Measurements from ENCODE around the gene GPC1.

The GPC1 gene

GRCh38 chr2:240420206-240421104 is 15.0 kb upstream of the GPC1 start (continued):
- TF ChIP-seq BCL6B (tag by site-specific recombination; IDR thresholded peaks at IDR 0.05) = no peak
- TF ChIP-seq ZNF548 (tag by site-specific recombination; IDR thresholded peaks at IDR 0.05) = no peak
- TF ChIP-seq ZNF654 (tag by site-specific recombination; IDR thresholded peaks at IDR 0.05; ENCODE audit: low read depth) = no peak

- no peak for TF ChIP-seq ZNF174 (tag by site-specific recombination; IDR thresholded peaks at IDR 0.05)
- no peak for TF ChIP-seq ZNF23 (tag by site-specific recombination; IDR thresholded peaks at IDR 0.05; ENCODE audit: borderline replicate concordance)
- TF ChIP-seq ZNF10 (tag by site-specific recombination; IDR thresholded peaks at IDR 0.05) = no peak
- no peak for TF ChIP-seq ZNF561 (tag by site-specific recombination; IDR thresholded peaks at IDR 0.05; ENCODE audit: borderline replicate concordance)
- TF ChIP-seq PRDM2 (tag by site-specific recombination; IDR thresholded peaks at IDR 0.05; ENCODE audit: borderline replicate concordance) = no peak
- no peak for TF ChIP-seq BCL6B (tag by site-specific recombination; IDR thresholded peaks at IDR 0.05)
- TF ChIP-seq ZNF549 (tag by site-specific recombination; IDR thresholded peaks at IDR 0.05) = no peak
- Histone ChIP-seq H3K36me3 (ENCODE audit: control insufficient read depth in 2 of 2, insufficient read depth in 1 of 2, low read length in 2 of 2) (no peaks in the 10 kb centered on the region), H3K27ac (ENCODE audit: extremely low read depth, low read depth, low read length) (no peak overlapping the region), H3K4me1 (ENCODE audit: control insufficient read depth, insufficient read depth, low read length) (no peaks in the 10 kb centered on the region), H3K9me3 (ENCODE audit: control insufficient read depth, insufficient read depth, low read depth, low read length) (no peaks in the 10 kb centered on the region), H3K4me3 (ENCODE audit: low read depth, low read length) (no peak overlapping the region)
- CTCF ChIA-PET = interaction anchor here (0.6 kb wide), 1 partner anchor 135 kb away, joined by 4 read pairs; no protein-coding TSS in a partner anchor
- POLR2A ChIA-PET = no interaction called here
Measured at GRCh38 chr2:240421381-240421780, 14.1 kb upstream of the GPC1 start.

- no peaks in the 10 kb centered on the region for H3K9me3 ChIP-seq (ENCODE audit: control insufficient read depth, insufficient read depth, low read depth, low read length)
- no peaks in the 10 kb centered on the region for H3K36me3 ChIP-seq (ENCODE audit: control insufficient read depth in 2 of 2, insufficient read depth in 1 of 2, low read length in 2 of 2)
- TF ChIP-seq ZNF133 (tag by site-specific recombination; IDR thresholded peaks at IDR 0.05) (no peak), ZNF639 (tag by site-specific recombination; IDR thresholded peaks at IDR 0.05) (no peak), SETDB1 (IDR thresholded peaks at IDR 0.05; ENCODE audit: insufficient read length, low read length) (no peak), ZNF280C (tag by site-specific recombination; IDR thresholded peaks at IDR 0.05) (no peak), OSR2 (tag by site-specific recombination; IDR thresholded peaks at IDR 0.05) (no peak), REPIN1 (tag by site-specific recombination; IDR thresholded peaks at IDR 0.05; ENCODE audit: low read depth) (no peak), ZEB2 (tag by site-specific recombination; IDR thresholded peaks at IDR 0.05) (no peak), ZNF501 (tag by site-specific recombination; IDR thresholded peaks at IDR 0.05) (no peak)
- ChIA-PET POLR2A (no interaction called here), CTCF (interaction anchor here (0.6 kb wide), 1 partner anchor 399 kb away, joined by 3 read pairs; no protein-coding TSS in a partner anchor)
- no peak overlapping the region for H3K4me3 ChIP-seq (ENCODE audit: low read depth, low read length)
- H3K4me1 ChIP-seq (ENCODE audit: control insufficient read depth, insufficient read depth, low read length) = no peaks in the 10 kb centered on the region
- no peak overlapping the region for H3K27ac ChIP-seq (ENCODE audit: extremely low read depth, low read depth, low read length)
Measured at GRCh38 chr2:240422658-240423329, 12.7 kb upstream of the GPC1 start.

All from HEK293 (cell line).